Stomach smooth muscle (tissue), 2 donors: Measurements from ENCODE around the gene MED13L.

Experiments
- H3K27ac ChIP-seq: one replicate; pipeline ENCODE4 v1.7.0; 2013; ENCODE audit warnings: mild to moderate bottlenecking, low read length, inconsistent platforms
- H3K27me3 ChIP-seq, 2 donors: one replicate each; pipeline ENCODE4 v1.7.0; 2013; ENCODE audit warnings: low read length in 2 of 2; ENCODE audit not compliant: insufficient read depth in 2 of 2, control insufficient read depth in 1 of 2
- H3K36me3 ChIP-seq, 2 donors: one replicate each; pipeline ENCODE4 v1.7.0; 2013; ENCODE audit warnings: low read length in 2 of 2; ENCODE audit not compliant: control insufficient read depth in 2 of 2, insufficient read depth in 2 of 2
- H3K4me1 ChIP-seq: one replicate; pipeline ENCODE4 v1.7.0; 2013; ENCODE audit warnings: low read length; ENCODE audit not compliant: control insufficient read depth, insufficient read depth
- H3K4me3 ChIP-seq, 2 donors: one replicate each; pipeline ENCODE4 v1.7.0; 2013; ENCODE audit warnings: low read length in 2 of 2
- H3K9ac ChIP-seq, 2 donors: one replicate each; pipeline ENCODE4 v1.7.0; 2013; ENCODE audit warnings: low read length in 2 of 2, mild to moderate bottlenecking in 1 of 2
- H3K9me3 ChIP-seq, 2 donors: one replicate each; pipeline ENCODE4 v1.7.0; 2013; ENCODE audit warnings: low read length in 2 of 2; ENCODE audit not compliant: control insufficient read depth in 2 of 2
- donor health status: healthy.
- donor health status: Pancreatic carcinoma.

Gene MED13L

DNA sequence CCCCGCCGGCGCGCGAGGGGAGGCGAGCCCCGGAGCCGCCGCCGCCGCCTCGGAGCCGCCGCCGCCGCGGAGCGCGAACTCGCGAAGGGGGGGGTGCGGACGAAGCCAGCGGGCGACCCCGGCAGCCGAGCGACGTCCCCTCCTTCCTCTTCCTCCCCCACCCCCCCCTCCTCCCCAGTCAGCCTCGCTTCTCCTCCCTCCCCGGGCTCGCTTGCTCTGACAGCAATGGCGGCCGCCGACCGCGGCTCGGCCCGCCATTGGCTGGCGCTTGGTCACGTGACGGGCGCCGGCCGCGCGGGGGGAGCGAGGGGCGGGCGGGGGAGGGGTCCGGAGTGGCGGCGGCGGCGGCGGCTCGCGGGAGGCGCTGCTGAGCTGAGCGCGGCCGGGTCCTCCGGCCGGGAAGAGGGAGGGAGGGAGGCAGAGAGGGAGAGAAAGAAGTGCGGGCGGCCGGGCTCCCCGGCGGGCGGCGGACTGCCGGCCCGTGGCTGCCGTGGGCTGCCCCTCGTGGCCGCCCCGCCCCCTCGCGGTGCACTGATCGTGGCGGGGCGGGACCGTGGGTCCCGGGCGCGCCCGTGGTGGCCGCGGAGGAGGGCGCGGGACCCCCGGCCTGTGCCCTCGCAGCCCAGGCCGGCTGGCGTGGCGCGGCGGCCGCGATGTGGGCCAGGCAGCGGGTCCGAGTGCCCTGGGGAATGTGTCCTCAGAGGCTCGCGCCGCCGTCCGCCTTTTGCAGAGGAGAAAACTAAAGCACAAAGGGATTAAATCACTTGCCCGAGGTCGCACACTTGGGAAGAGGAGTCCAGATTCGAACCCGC lies at the start of gene MED13L:
TSS of gene MED13L (minus strand) at position 227 of the 812 bp plus-strand sequence. CDS start 562 bp downstream, outside the sequence.
- Histone ChIP-seq H3K4me1 (peaks cover 4% of the 10 kb centered on the region), H3K27me3 (no peaks in the 10 kb centered on the region), H3K9me3 (no peaks in the 10 kb centered on the region), H3K36me3 (no peaks in the 10 kb centered on the region), H3K27ac (peak within 1 kb of the TSS; percentile 71), H3K4me3 (peak within 1 kb of the TSS; percentile 50 to 88), H3K9ac (peak within 1 kb of the TSS; percentile 68 to 69)

DNA sequence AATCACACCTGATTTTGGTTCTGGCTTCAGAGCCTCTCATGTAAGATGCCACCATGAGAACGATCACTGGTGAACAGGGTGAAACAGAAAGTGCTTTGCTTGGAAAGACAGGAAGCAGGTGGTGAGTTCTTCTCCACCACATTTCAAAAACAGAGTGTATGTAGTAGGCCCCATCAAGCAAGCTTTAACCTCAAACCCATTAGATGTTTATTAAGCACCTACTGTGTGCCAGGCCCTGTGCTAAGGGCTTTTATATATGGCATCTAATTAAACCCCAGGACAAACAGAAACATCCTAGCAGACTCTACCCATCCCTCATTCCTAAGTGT lies 47.8 kb upstream of the MED13L start:
- H3K36me3 ChIP-seq = no peaks in the 10 kb centered on the region
- no peaks in the 10 kb centered on the region for H3K27me3 ChIP-seq
- no peak overlapping the region for H3K9ac ChIP-seq
- H3K27ac ChIP-seq = no peak overlapping the region
- no peaks in the 10 kb centered on the region for H3K9me3 ChIP-seq
- H3K4me1 ChIP-seq = peaks cover 7% of the 10 kb centered on the region
- no peak overlapping the region for H3K4me3 ChIP-seq

DNA sequence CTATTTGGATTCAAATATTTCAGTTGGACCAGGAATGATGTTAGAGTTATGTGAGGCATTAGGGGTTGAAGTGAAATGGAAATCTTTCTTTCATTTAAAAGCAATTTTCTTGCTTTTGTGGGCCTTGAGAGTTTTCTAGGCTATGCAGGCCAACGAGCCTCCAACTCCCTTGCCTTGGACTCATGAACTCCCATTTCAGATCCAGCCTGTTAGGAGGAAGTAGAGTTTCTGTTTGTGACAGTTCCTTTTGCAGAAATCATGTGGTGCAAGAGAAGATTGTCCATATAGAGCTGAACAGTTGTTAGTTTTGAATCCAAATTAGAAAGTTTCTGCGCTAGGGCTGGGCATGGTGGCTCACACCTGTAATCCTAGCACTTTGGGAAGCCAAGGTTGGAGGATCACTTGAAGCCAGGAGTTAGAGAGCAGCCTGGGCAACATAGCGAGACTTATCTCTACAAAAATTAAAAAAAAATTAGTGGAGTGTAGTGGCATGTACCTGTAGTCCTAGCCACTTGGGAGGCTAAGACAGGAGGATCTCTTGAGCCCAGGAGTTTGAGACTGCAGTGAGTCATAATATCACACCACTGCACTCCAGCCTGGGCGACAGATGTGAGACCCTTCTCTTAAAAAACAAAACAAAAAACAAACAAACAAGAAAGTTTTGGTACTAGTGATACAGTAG lies 47.3 kb upstream of the MED13L start:
- Histone ChIP-seq H3K4me3 (no peak overlapping the region), H3K36me3 (no peaks in the 10 kb centered on the region), H3K27me3 (no peaks in the 10 kb centered on the region), H3K4me1 (peaks cover 10% of the 10 kb centered on the region), H3K9me3 (no peaks in the 10 kb centered on the region), H3K27ac (no peak overlapping the region), H3K9ac (no peak overlapping the region)

DNA sequence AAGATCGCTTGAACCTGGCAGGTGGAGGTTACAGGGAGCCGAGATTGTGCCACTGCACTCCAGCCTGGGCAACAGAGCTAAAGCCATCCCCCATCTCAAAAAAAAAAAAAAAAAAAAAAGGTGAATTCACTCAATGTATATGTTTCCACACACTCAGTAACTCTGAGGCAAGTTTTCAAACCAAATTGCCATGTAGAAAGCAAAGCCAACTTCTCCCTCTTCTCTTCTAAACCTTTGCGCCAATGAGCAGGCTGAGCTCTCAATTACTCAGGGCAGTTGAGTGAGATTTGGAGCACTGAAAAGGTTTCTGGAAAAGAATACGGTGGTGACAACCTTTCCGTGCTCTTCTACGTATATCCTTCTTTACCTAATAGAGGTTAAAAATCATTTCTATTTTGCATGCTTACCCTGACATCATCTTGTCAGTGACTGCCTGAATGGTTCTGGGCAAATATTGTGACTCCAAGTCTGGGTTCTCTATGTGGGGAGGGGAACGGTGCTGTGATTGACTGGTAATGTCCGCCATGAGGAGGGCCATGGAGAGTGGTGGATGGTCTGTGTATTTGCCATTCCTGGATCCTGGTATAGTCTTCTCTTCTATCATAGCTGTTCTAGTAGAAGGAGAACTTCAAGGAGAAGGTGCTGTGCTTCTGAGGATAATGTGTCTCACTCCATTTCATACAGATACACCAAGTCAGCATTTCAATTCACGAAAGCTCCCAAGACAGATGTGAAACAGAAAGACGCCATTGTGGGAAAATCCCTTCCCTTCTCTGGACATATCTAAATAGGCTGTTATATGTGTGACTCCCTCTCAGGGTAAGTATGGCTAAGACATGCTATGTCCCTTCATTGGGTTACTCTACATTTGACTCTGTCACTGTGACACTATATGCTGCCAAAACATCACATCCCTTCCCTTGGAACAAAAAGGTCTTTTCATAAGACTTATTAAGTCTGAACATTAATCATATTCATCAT lies 46.2 kb upstream of the MED13L start:
- Histone ChIP-seq H3K36me3 (no peaks in the 10 kb centered on the region), H3K4me1 (peaks cover 18% of the 10 kb centered on the region), H3K9ac (no peak overlapping the region), H3K27me3 (no peaks in the 10 kb centered on the region), H3K27ac (no peak overlapping the region), H3K9me3 (no peaks in the 10 kb centered on the region), H3K4me3 (no peak overlapping the region)

DNA sequence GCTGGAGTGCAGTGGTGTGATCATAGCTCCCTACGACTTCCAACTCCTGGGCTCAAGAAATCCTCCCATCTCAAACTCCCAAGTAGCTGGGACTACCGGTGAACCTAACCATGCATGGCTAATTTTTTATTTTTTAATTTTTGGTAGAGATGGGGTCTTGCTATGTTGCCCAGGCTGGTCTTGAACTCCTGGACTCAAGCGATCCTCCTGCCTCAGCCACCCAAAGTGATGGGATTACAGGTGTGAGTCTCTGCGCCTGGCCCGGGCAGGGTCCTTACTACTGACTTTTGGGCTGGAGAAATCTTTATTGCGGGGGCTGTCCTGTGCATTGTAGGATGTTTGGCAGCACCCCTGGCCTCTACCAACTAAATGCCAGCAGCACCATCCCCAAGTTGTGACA lies 44.4 kb upstream of the MED13L start:
- no peaks in the 10 kb centered on the region for H3K36me3 ChIP-seq
- no peak overlapping the region for H3K9ac ChIP-seq
- peaks cover 31% of the 10 kb centered on the region for H3K4me1 ChIP-seq
- no peaks in the 10 kb centered on the region for H3K9me3 ChIP-seq
- H3K27ac ChIP-seq = no peak overlapping the region
- H3K4me3 ChIP-seq = no peak overlapping the region
- H3K27me3 ChIP-seq = no peaks in the 10 kb centered on the region

DNA sequence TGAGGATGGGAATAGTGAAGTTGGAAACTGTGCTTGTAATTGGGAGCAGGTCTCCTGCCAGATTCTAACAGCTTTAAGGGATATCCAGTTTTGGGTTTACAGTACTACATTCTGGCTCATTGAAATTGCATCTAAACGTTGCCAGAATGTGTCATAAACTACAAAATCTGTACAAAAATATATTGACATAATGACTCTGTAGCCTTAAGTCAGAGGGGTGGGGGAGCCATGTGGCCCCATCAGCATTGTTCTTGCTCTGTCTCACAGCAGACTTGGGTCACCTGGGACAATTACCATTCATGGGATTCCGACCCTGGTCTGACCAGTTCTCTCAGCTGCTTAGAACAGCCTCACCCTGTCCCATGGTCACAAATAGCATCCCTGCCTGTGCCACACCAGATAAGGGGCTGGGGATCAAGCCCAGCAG lies 43.3 kb upstream of the MED13L start:
- H3K9me3 ChIP-seq = no peaks in the 10 kb centered on the region
- peaks cover 31% of the 10 kb centered on the region for H3K4me1 ChIP-seq
- H3K27me3 ChIP-seq = no peaks in the 10 kb centered on the region
- H3K27ac ChIP-seq = peak overlapping the region; percentile 56
- H3K4me3 ChIP-seq = no peak overlapping the region
- no peak overlapping the region for H3K9ac ChIP-seq
- H3K36me3 ChIP-seq = no peaks in the 10 kb centered on the region

DNA sequence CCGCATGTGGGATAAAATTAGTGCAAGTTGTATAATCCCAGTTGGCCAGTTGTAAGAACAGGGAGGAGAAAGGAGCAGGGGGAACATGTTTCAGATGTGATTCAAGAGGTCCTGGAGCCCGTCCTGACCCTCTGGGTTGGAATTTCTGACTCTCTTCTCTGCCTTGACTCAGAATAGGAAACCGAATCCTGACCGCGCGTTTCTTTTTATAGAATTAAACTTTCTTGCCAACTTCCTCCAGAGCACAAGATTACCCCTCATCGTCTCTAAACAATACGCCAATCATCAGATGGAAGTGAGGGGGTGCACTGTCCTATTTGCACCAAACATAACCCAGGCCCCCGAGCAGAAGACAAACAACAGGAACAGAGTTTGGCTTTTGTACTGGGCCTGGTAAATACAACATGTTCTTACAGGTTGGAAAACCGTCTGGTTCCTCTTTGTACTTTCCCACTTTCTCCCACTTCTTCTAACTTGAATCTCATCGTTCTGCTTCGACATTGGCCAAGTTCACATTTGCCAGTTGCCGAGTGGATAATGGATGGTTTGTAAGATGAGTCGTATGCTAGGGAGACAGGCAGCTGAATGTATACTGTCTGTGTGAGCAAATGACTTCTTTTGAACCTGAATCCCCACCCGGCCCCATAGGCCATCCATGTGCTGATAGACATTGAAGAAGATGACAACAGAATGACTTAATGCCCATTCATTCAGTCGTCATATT lies 42.6 kb upstream of the MED13L start:
- H3K4me1 ChIP-seq = peaks cover 31% of the 10 kb centered on the region
- no peak overlapping the region for H3K9ac ChIP-seq
- H3K36me3 ChIP-seq = no peaks in the 10 kb centered on the region
- H3K9me3 ChIP-seq = no peaks in the 10 kb centered on the region
- H3K27ac ChIP-seq = peak overlapping the region; percentile 56
- H3K27me3 ChIP-seq = no peaks in the 10 kb centered on the region
- peak overlapping the region; percentile 6 to 67 for H3K4me3 ChIP-seq

DNA sequence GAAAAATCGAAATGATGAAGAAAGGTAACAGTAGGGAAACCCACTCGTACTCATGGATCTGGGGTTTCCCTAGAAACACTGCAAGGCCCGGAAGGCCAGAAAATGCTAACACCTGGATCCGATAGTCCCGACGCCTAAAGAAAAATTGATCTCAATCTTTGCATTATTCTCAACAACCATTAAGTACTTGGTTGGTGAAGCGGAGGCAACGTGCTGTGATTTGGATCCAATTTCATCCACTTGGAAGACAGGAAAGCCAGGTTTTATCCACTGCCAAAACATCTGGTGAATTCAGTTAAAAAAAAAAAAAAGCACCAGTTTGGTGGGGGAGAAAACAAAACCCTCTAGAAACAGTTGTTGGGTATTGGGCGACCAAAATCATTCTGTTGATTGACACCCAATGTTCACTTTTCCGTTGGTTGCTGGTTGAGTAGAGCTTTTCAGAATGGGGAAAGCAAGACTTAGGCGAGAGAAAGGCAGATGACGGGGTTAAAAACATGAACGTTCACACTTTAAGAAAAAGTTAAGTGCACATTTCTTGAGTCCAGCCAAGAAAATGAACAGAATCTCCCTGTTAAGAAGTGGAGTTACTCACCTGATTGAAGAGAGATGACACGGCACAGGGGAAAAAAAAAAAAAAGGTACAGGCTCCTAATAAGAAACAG lies 41.9 kb upstream of the MED13L start:
- no peaks in the 10 kb centered on the region for H3K36me3 ChIP-seq
- H3K4me3 ChIP-seq = peak overlapping the region; percentile 20 to 67
- H3K9me3 ChIP-seq = no peaks in the 10 kb centered on the region
- peaks cover 31% of the 10 kb centered on the region for H3K4me1 ChIP-seq
- H3K9ac ChIP-seq = no peak overlapping the region
- peak overlapping the region; percentile 56 for H3K27ac ChIP-seq
- no peaks in the 10 kb centered on the region for H3K27me3 ChIP-seq

DNA sequence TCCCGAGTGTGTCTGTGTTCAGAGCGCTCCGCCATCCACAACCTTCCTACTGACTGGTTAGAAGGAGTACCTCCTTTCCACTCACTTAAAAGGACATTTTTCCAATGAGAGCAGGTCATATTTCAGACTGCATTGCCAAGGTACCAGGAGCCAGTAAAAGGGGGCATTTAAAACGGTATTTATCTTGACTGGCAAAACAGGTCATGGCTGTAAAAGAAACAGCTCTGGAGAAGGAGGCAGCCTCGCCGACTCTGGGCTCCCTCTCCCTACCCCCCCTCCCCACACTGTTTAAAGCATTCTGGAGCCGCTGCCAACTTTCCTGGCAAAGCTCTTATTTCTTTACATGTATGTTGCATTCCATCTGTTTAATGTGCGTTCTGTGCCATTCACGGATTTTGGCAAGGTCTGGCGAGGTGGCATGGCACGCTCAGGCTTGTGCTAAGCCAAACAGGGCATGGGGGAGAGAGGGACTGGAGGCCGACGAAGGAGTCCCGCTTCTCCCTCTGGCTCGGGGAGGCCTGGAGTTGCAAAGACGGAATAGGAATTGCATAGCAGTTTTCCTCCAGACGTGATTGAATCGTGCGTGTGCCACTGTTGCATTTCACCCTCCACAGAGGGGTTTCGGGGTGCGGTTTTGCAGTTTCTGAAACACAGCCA lies 41.2 kb upstream of the MED13L start:
- peak overlapping the region; percentile 34 to 55 for H3K9ac ChIP-seq
- H3K27ac ChIP-seq = peak overlapping the region; percentile 56
- H3K36me3 ChIP-seq = no peaks in the 10 kb centered on the region
- no peaks in the 10 kb centered on the region for H3K9me3 ChIP-seq
- peak overlapping the region; percentile 20 to 67 for H3K4me3 ChIP-seq
- no peaks in the 10 kb centered on the region for H3K27me3 ChIP-seq
- peaks cover 31% of the 10 kb centered on the region for H3K4me1 ChIP-seq
